HG02852 (cell line): ENCODE results near the gene HSPA12B.

Experiments
- ATAC-seq: cut with Tn5 transposase; IDR thresholded peaks from one replicate; pipeline ENCODE4 v1.9.1; 2021; ENCODE audit warnings: mild to moderate bottlenecking, moderate library complexity; ENCODE audit not compliant: unreplicated experiment

The HSPA12B gene

GRCh38 chr20:3728354-3728753 lies 4.1 kb upstream of the HSPA12B start:
- ATAC-seq, result no peak

- ATAC-seq, result no peak
Measured at GRCh38 chr20:3728876-3729275, 3.6 kb upstream of the HSPA12B start.

GRCh38 chr20:3729378-3729777 lies 3.1 kb upstream of the HSPA12B start:
- ATAC-seq, result no peak

- ATAC-seq, result no peak
Measured at GRCh38 chr20:3729811-3730540, 2.5 kb upstream of the HSPA12B start.

GRCh38 chr20:3730803-3731672 lies 1.4 kb upstream of the HSPA12B start:
- no peak for ATAC-seq

- no peak for ATAC-seq
Measured at GRCh38 chr20:3731944-3732326, 550 bp upstream of the HSPA12B start.

- ATAC-seq, result no peak
Measured at GRCh38 chr20:3733119-3733995, 872 bp downstream of the HSPA12B start.

GRCh38 chr20:3734111-3734843 lies 1.8 kb downstream of the HSPA12B start:
- ATAC-seq, result no peak

- ATAC-seq, result no peak
Measured at GRCh38 chr20:3735768-3736167, 3.3 kb downstream of the HSPA12B start.

- ATAC-seq, result no peak
Measured at GRCh38 chr20:3738111-3739053, 5.9 kb downstream of the HSPA12B start.

- no peak for ATAC-seq
Measured at GRCh38 chr20:3739054-3739925, 6.8 kb downstream of the HSPA12B start.

GRCh38 chr20:3739926-3740451 lies 7.5 kb downstream of the HSPA12B start:
- no peak for ATAC-seq

GRCh38 chr20:3740615-3741301 lies 8.3 kb downstream of the HSPA12B start:
- no peak for ATAC-seq

- no peak for ATAC-seq
Measured at GRCh38 chr20:3741836-3742458, 9.5 kb downstream of the HSPA12B start.

- ATAC-seq, result no peak
Measured at GRCh38 chr20:3743251-3743650, 10.8 kb downstream of the HSPA12B start.

GRCh38 chr20:3744037-3744436 lies 11.6 kb downstream of the HSPA12B start:
- no peak for ATAC-seq
